Calu3 (cell line): ENCODE results near the gene RAD50. TPM values are rescaled to one million over a fixed set of nuclear protein-coding genes. Genes with fewer than 3 reads are reported as not detected.

ENCODE experiments used
- BruUV-seq: library from RNA; stranded (reverse); fragments of 400-500 nt; replicated peaks from 2 replicates; lab custom pipeline; 2021; lab: Mats Ljungman, UMichigan
- CTCF ChIA-PET: fragments of 300-600 bp; sonication (Branson Sonifier 250); formaldehyde crosslinking; loops from one replicate; lab custom pipeline; 2022; ENCODE audit warnings: antibody characterized with exemption; lab: Charles Lee
- DNase-seq: peaks from one replicate; pipeline ENCODE4 v3.0.0; 2022
- H3K27ac Mint-ChIP-seq: one replicate; pipeline ENCODE4 v1.8.0; 2022; ENCODE audit warnings: mixed read lengths; ENCODE audit not compliant: unreplicated experiment
- H3K27me3 Mint-ChIP-seq: one replicate; pipeline ENCODE4 v1.8.0; 2022; ENCODE audit warnings: mixed read lengths; ENCODE audit not compliant: unreplicated experiment
- H3K36me3 Mint-ChIP-seq: one replicate; pipeline ENCODE4 v1.8.0; 2022; ENCODE audit warnings: mild to moderate bottlenecking, moderate library complexity, mixed read lengths; ENCODE audit not compliant: insufficient read depth, unreplicated experiment
- H3K4me1 Mint-ChIP-seq: one replicate; pipeline ENCODE4 v1.8.0; 2022; ENCODE audit warnings: mild to moderate bottlenecking, low read depth, mixed read lengths; ENCODE audit not compliant: unreplicated experiment
- H3K4me3 Mint-ChIP-seq: one replicate; pipeline ENCODE4 v1.8.0; 2022; ENCODE audit warnings: mild to moderate bottlenecking, low read depth, moderate library complexity, mixed read lengths; ENCODE audit not compliant: unreplicated experiment
- H3K9me3 Mint-ChIP-seq: one replicate; pipeline ENCODE4 v1.8.0; 2022; ENCODE audit warnings: low read depth, mixed read lengths; ENCODE audit not compliant: unreplicated experiment
- CTCF ChIP-seq: fragments of 200-600 bp; IDR thresholded peaks from one replicate; pipeline ENCODE4 v1.8.0; 2022; ENCODE audit warnings: antibody characterized with exemption; ENCODE audit not compliant: unreplicated experiment
- intact Hi-C: fragments of 100-400 bp; cut with micrococcal nuclease; formaldehyde crosslinking; loops from one replicate; pipeline ENCODE4 v1.10.0; 2022; ENCODE audit not compliant: unreplicated experiment
- total RNA-seq: library from RNA; stranded (reverse); gene quantifications from 2 replicates; pipeline ENCODE4 v1.2.3, GENCODE V29; 2022

The RAD50 gene
- total RNA-seq, 1 experiment from 2014 or later, result 35.9 TPM

DNA sequence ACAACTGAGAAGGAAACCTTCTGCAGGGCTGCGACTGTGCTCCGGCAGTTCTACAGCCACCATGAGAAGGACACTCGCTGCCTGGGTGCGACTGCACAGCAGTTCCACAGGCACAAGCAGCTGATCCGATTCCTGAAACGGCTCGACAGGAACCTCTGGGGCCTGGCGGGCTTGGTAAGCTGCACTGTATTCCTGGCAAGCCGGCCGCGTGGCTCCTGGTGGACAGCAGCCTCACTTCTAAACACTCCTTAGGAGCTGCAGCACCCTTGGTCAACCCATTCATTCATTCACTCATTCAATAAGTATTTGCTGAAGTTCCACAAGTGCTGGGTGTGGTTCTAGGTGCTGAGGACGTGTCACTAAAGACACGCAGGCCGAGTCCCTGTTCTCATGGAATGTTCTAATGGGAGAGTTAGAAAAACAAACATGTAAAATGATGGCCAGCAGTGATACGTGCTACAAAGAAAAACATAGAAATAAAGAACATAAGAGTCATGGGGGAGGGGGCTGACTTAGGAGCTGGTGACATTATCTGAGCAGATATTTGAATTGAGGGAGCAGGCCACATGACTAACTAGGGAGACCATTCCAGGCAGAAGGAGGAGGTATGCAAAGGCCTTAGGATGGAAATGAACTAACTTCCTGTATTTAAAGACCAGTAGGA, 123.1 kb downstream of the RAD50 start:
- DNase-seq, result no peak
- no TSS peak for BruUV-seq
- Mint-ChIP-seq H3K27me3 (no peaks in the 10 kb centered on the region), H3K27ac (no peak overlapping the region), H3K36me3 (no peaks in the 10 kb centered on the region), H3K9me3 (no peaks in the 10 kb centered on the region), H3K4me1 (peaks cover 31% of the 10 kb centered on the region), H3K4me3 (no peak overlapping the region)
- CTCF ChIA-PET, result interaction anchor here (0.6 kb wide), 1 partner anchor 108 kb away, joined by 7 read pairs; no protein-coding TSS in a partner anchor
- intact Hi-C loops, result no loop called here
- no peak for TF ChIP-seq CTCF

- no peaks in the 10 kb centered on the region for H3K9me3 Mint-ChIP-seq
- no TSS peak for BruUV-seq
- no peak overlapping the region for H3K27ac Mint-ChIP-seq
- no peak for TF ChIP-seq CTCF
- H3K4me3 Mint-ChIP-seq, result no peak overlapping the region
- CTCF ChIA-PET, result no interaction called here
- H3K36me3 Mint-ChIP-seq, result no peaks in the 10 kb centered on the region
- intact Hi-C loops, result no loop called here
- no peaks in the 10 kb centered on the region for H3K27me3 Mint-ChIP-seq
- no peak for DNase-seq
- H3K4me1 Mint-ChIP-seq, result peaks cover 20% of the 10 kb centered on the region
Observed at GRCh38 chr5:132680780-132681475, 124.2 kb downstream of the RAD50 start.

DNA sequence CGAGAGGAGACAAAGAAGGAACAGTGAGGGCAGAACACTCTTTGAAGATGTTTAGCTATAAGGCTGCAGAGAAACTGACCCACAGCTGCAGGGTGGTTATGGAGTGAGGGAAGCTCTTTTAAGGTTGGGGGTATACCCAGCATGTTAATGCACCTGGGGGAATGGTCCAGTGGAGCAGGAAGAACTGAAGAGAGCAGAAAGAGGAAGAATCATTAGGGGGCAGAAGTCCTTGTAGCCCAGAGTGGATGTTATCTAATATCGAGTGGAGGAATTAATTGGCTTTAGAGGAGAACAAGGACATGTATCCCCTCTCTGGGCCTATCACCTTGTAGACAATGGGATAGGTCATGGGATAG, 124.7 kb downstream of the RAD50 start:
- no peak overlapping the region for H3K4me3 Mint-ChIP-seq
- intact Hi-C loops, result no loop called here
- no peak for TF ChIP-seq CTCF
- no TSS peak for BruUV-seq
- H3K9me3 Mint-ChIP-seq, result no peaks in the 10 kb centered on the region
- DNase-seq, result no peak
- H3K4me1 Mint-ChIP-seq, result peaks cover 15% of the 10 kb centered on the region
- H3K27me3 Mint-ChIP-seq, result no peaks in the 10 kb centered on the region
- no peak overlapping the region for H3K27ac Mint-ChIP-seq
- H3K36me3 Mint-ChIP-seq, result no peaks in the 10 kb centered on the region
- CTCF ChIA-PET, result no interaction called here

DNA sequence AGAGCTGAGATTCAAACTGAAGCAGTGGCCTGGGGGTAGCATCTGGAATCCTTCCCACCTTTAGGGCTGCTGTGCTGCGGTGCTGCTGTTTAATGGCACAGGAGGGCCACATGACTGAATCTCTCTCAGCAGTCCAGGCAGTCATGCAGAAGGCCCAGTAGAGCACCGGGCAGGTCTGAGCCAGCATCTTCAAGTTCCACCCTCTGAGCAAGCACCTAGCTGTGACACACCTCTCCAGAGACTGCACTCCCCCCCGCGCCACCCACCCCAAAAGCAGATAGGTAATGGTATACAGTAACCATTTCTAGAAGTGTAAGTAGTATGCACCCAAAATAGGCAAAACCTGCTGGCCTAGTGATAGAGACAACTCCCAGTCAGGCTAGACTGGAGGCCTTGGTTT, 125.2 kb downstream of the RAD50 start:
- no peak for TF ChIP-seq CTCF
- DNase-seq, result no peak
- intact Hi-C loops, result no loop called here
- BruUV-seq, result no TSS peak
- no peak overlapping the region for H3K27ac Mint-ChIP-seq
- H3K27me3 Mint-ChIP-seq, result no peaks in the 10 kb centered on the region
- H3K4me1 Mint-ChIP-seq, result peaks cover 9% of the 10 kb centered on the region
- H3K4me3 Mint-ChIP-seq, result no peak overlapping the region
- CTCF ChIA-PET, result no interaction called here
- no peaks in the 10 kb centered on the region for H3K9me3 Mint-ChIP-seq
- H3K36me3 Mint-ChIP-seq, result no peaks in the 10 kb centered on the region
